Body of pancreas (tissue), 4 donors: Measurements from ENCODE around the gene SLC29A1.

Source experiments
- CTCF ChIP-seq, 7 experiments: fragments of 450-650 bp in 4 of 7; fragments of 200-600 bp in 3 of 7; sonication (generic) in 3 of 7; IDR thresholded peaks; one replicate each; pipeline ENCODE4 v1.5.1; 2016 to 2019; ENCODE audit warnings: antibody characterized with exemption in 7 of 7
- POLR2A ChIP-seq, 3 donors: fragments of 450-650 bp; IDR thresholded peaks; one replicate each; pipeline ENCODE4 v1.6.1; 2016; ENCODE audit warnings: antibody characterized with exemption in 3 of 3, mild to moderate bottlenecking in 2 of 3

DNA sequence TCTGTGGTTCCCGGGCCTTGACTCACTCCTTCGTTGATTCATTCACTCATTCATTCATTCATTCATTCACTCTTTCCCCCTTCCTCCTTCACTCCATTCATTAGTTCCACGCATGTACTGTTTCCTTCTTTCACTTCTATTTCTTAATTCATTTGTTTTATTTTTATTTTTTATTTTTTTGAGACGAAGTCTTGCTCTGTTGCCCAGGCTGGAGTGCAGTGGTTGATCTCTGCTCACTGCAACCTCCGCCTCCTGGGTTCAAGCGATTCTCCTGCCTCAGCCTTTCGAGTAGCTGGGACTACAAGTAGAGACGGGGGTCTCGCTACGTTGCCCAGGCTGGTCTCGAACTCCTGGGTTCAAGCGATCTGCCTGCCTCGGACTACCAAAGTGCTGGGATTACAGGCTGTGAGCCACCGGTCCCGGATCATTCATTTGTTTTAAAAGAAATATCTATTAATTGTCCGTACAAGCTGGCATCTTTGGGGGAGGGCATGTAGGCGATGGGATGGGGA is 42.4 kb downstream of the SLC29A1 start:
- TF ChIP-seq POLR2A (IDR thresholded peaks at IDR 0.05), result no peak
- no peak for TF ChIP-seq CTCF (IDR thresholded peaks at IDR 0.05)
